NCI-H226 (cell line): Measurements from ENCODE around the gene IL20.

Source experiments
- DNase-seq: peaks from one replicate; pipeline ENCODE4 v3.0.0-alpha.2; 2015

Gene IL20

DNA sequence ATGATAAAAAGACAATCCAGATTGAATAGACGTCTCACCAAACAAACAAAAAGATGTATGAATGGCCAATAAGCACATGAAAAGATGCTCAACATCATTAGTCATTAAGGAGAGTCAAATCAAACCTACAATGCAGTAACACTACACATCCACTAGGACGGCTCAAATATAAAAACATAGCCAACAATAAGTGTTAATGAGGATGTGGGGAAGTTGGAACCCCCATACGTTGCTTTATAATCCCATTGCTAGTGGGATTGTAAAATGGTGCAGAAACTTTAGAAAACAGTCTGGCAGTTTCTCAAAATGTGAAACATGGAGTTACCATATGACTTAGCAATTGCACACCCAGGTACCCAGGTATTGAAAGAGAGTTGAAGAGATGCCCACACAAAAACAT lies 17.1 kb downstream of the IL20 start:
- DNase-seq: no peak

DNA sequence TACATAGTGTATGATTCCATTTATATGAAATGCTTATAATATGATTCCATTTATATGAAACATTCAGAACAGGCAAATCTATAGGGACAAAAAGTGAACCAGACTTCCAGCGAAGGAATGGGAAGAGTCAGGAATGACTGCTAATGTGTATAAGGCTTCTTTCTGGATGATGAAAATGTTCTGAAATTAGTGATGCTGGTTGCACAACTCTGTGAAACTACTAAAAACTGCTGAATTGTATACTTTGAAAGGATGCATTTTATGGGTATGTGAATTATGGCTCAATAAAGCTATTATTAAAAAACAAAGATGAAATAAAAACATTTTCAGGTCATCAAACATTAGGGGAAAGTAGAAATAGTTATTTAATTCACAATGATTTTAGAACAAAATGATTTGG lies 17.7 kb downstream of the IL20 start:
- no peak for DNase-seq

DNA sequence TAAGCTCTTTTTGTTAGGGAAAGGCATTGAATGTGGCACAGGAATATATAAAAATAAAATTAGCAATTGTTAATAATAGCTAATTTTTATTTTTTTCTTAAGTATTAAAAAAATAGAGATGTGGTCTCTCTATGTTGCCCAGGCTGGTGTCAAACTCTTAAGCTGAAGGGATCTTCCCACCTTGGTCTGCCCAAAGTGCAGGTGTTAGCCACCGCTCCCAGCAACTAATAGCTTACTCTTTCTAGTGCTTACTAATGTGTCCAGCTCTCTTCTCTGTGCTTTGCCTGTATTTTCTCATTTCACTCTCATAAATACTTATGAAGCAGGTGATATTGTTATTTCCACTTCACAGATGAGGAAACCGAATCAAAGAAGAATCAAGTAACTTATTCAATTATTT lies 18.5 kb downstream of the IL20 start:
- no peak for DNase-seq

DNA sequence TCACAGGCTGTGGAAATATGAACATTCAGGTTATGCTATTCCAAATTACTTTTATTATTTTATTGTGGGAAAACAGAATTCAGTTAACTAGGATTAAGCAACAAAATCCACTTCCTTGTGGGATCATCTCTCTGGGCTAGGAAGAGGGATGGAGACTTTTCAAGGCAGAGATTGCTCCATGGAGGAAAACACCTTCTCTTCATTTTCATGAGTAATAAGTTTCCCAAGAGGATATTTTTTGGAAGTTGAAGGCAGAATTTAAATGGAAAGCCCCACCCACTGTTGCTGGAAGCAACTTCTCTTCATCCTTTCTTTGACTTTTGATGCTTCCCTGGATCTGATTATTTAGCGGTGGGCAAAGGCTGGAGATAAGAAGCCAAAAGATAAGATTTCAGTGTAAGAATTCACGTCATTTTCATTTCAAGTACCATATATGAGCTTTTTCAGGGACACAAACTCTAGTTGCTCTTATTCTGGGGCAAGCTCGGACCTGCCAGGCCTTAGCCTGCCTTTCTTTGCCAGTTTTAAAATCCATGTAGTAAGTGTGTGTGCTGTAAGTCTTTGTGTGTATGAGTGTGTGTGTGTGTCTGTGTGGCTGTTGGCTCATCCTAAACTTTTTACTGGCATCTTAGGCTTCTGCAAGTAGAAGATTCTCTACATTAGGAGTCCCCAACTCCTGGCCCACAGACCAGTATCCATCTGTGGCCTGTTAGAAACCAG lies 20.1 kb downstream of the IL20 start:
- DNase-seq: peak; percentile 60

DNA sequence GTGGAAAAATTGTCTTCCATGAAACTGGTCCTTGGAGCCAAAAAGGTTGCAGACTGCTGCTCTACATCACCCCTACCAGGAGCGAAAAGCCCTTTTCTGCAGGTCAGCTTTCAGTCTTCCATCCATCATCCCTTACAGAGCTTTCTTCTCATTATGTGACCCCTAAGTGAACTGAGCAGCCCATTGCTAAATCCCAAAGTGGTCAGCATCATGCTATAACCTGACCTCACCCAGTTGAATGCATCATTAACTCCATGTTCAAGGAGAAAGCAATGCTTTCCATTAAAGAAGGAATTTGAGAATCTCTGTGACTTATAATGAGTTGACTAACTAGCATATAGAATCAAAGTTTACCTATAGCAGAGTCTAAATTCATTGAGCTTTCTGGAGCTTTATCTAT lies 21.4 kb downstream of the IL20 start:
- DNase-seq: no peak

DNA sequence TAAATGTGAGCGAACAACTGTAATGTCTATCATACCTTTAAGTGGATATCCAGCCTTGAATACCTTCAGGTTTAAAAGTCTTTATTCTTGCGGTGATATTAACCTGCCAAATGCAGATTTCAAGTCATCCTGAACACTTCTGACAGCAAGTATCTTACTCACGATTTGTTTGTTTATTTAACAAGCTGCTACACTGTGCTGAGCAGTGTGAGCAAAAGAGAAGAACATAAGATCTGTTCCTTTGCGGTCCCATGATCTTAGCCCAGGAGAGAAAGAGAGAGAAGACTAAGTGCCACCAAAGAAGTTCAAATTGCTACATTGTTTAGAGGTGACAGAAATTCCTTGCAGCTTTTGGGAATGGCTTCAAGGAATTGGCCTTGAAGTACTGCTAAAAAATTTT lies 22.3 kb downstream of the IL20 start:
- no peak for DNase-seq

DNA sequence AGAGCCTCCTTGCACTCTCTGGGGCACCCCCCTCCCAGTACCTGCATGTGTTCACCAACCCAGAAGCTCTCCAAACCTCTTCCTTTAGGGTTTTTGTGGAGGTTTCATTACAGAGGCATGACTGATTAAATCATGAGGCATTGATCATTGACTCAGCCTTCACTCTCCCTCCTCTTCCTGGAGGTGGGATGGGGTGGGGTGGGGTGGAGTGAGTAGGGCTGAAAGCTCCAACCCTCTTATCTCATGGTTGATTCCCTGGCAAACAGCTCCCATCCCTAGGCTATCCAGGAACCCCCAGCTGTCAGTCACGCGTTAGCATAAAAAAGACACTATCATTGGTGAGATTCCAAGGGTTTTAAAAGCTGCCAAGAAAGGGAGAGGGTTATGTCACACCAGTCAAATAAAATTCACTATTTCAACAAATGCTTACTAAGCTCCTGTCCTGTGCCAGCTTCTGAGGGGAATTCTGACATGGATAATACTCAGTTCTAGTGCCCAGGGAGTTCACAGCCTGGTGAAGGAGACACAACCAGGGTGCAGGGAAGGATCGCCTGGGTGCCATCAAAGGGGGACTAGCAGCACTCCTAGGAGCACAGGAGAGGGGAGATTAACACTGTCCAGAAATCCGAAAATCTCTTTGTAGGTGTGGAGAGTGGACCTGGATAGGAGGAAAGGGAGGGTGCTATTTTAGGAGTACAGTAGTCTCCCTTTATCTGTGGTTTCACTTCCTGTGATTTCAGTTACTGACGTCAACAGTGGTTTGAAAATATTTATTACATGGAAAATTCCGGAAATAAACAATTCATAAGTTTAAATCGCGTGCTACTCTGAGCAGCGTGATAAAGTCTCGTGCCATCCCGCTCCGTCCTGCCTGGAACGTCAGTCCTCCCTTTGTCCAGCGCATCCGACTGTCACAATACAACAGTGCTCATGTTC lies 25.0 kb downstream of the IL20 start:
- DNase-seq: peak; percentile 98

DNA sequence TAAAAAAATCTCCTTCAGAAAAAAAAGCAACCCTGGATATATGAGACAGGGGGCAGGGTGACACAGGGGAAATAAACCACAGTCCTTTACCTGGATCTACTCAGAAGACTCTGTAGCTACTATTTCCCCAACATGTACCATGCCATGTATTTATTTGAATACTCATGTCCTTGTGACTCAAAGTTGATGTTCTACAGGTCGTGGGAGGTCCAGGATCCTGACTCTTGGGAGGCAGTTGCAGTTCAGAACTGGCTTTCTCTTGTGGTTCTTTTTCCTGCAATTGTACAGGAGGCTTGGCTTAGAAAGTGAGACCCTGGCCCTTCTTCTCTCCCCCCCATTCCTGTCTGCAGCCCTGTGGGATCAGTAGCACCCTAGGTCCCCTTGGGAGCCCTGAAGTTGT lies 26.0 kb downstream of the IL20 start:
- no peak for DNase-seq

DNA sequence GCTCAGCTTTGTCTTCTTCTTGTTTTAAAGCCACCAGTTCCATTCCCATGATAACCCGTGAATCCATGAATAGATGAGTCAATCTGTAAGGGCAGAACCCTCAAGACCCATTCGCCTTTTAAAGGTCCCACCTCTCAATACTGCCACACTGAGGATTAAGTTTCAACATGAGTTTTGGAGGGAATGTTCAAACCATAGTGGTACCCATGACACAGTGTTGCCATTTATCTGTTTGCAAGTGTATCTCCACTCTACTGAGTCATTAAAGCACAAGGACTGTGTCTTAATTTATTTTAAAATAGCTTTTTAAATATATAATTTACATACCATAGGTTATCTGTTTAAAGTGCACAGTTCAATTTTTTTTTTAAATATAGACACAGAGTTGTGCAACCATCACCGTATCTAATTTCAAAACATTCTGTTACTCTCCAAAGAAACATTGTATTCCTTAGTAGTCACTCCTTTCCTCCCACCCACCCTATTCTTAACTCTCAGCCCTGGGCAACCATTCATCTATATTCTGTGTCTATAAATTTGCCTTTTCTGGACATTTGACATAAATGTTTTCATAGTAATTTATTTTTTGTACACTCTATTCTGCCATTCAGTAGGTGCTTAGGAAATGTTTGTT lies 27.0 kb downstream of the IL20 start:
- DNase-seq: peak; percentile 48

DNA sequence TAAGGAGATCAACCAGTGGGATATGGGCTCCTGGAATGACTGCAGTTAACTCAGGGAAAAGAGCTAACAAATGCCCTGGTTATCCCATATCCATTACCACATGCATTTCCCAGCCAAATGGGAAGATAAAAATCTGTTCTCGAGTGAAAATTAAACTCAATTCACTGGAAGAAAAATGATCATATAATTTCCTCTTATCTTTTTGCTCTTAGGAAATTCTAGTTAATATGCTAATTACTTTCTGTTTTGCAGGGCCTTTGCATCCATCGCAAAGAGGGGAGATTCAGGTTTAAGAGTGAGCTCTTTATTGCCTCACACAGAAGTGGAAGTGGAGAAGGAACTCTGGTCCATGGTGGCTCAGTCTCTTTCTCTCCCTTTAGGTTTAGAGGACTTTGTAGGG lies 28.0 kb downstream of the IL20 start:
- DNase-seq: no peak

DNA sequence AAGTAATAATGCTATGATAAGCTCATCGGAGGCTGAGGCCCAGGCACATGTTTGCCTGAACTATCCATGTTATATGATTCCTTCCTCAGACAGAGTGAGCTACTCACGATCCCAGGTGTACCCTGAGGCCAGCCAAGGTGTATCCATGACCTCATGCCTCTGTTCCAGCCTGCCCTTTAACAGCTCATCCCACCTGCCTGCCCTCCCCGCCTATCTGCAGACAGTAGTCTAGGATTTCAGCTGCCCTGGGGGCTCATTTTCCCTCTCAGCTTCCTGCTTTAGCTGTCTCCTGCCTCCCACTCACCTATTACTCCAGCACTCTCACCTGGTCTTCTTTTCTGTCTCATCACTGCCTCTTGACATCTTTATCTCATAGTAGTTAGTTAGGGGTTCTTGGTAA lies 29.9 kb downstream of the IL20 start:
- DNase-seq: no peak

DNA sequence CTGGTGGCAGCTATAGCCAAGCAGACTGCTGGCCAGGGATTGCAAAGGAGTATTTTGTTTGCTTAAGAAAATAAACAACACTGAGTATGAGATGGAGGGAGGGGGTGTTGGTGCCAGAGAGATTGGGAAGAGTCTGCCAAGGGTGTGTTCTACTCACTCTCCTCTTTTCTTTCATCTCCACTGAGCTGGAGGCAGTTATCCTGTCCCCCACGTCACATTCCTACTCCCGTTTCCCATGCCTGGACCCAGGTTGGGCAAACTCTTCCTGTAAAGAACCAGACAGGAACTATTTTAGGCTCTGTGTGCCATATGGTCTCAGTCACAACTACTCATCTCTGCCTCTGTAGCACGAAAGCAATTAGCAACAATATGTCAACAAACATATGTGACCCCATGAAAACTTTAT lies 30.4 kb downstream of the IL20 start:
- DNase-seq: no peak

DNA sequence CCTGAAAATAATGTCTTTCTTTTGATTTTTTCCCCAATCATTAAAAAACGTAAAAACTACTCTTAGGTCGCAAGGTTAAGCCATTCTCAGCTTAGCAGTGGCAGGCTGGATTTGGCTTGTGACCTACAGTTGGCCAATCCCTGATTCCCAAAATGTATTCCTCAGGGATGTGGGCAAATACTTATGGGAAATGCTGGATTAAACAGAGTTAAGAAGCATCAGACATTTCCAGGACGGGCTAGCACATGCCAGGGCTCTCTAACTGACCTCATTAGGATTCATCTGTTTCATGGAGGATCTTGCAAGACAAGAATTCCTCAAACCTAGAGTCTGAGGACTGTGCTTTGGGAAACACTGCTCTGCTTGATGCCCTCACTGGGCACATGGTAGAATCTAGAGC lies 30.8 kb downstream of the IL20 start:
- no peak for DNase-seq

DNA sequence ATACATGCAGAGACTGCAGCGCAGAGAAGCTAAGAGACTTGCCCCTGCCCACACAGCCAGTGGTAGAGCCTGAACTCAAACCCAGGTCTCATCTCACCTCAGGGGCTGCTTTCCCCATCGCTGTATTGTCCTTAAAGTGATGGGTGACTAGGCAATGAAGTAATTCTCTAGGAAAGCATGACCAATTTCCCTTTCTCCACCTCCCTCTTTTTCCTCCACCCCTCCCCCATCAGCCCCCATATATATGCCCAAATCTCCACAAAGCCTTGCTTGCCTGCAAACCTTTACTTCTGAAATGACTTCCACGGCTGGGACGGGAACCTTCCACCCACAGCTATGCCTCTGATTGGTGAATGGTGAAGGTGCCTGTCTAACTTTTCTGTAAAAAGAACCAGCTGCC lies 31.8 kb downstream of the IL20 start, which contains the start of gene IL24:
Gene IL24 (plus strand): TSS at position 269 of the 400 bp plus-strand sequence. CDS start 390 bp downstream, outside the sequence.
- no peak for DNase-seq

DNA sequence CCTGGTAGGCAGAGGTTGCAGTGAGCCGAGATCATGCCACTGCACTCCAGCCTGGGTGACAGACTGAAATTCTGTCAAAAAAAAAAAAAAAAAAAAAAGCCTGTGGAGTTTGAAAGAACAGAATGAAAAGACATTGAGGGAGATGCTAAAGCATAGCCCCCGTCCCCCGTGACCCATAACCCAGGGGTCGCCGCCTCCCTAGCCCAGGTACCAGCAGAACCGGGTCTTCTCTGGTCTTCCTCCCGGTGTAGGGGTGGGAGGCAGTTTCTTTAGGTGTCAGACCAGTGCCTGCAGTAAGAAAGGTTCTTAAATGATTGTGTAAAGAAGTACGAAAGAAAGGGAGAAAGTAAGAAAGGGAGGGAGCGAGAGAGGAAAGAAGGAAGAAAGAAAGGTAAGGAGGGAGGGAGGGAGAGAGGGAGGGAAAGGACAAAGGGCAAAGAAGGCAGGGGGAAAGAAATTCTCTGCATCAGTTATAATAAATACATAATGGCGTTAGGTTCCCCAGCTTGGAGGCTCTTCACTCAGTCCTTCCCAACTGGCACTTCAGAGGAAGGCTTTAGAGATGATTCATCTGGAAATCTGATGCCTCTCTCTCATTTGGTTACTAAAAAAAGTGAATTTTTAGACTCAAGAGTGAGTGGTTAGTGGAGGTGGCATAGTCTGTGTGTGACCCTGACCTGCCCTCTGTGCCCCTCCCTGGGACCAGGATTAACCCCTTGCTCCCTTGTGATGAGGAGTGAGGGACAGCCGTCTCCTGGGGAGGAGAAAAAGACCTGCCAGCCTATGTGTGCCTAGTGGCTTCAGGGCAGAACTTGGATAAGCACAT lies 32.9 kb downstream of the IL20 start:
- peak; percentile 70 for DNase-seq

DNA sequence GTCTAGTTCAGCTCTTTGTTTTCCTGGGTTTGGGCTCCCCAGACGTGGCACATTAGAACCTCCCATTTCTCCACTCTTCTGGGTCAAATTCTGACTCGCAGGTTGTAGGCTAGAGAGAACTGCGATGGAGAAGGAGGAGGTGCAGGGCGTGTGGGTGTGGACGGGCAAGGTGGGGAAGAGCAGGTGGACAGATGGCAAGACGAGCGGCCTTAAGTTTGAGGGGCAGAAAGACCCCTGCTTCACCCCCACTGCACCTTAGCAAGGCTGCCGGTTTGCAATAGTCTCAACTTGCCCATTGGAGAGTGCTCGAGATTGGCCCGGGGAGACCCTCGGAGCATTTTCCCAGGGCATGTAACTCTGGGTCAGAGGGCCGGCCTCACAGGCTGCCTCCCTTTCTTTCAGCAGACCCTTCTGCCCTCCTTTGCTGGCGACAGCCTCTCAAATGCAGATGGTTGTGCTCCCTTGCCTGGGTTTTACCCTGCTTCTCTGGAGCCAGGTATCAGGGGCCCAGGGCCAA lies 33.5 kb downstream of the IL20 start:
- no peak for DNase-seq

DNA sequence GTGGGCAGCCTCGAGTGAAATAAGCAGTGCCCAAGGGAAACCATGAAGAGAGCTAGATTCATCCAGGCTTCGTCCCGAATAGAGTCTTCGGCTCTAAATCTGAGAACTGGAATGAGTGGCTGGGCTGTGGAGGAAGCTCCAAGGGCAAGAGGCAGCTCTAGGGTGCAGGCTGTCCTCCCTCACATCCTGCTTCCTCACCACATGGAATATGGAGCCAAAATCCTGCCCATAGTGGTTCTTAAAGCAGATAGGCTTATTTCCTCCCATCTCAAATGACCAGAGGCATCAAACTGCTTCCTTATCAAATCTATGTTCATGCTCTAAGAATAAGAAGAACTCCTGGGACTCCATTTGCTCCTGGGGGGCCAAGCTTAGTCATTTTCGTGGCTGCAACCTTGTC lies 34.3 kb downstream of the IL20 start:
- peak; percentile 86 for DNase-seq

DNA sequence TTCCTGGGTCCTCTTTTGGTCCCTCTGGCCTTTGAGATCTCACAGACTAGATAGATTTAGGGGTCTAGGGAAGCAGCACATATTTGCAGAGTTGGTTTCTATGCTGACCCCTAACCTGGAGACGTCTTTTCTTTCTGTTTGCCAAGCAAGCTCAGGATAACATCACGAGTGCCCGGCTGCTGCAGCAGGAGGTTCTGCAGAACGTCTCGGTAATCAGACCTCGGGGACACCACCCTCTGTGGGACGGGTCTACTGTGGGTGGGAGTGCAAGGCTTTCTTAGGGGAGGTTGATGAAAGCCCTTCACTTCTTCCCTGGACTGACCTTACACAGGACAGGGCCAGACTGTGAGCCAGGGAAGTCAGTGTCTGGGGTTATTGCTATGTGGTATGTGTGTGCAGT lies 34.7 kb downstream of the IL20 start:
- no peak for DNase-seq

DNA sequence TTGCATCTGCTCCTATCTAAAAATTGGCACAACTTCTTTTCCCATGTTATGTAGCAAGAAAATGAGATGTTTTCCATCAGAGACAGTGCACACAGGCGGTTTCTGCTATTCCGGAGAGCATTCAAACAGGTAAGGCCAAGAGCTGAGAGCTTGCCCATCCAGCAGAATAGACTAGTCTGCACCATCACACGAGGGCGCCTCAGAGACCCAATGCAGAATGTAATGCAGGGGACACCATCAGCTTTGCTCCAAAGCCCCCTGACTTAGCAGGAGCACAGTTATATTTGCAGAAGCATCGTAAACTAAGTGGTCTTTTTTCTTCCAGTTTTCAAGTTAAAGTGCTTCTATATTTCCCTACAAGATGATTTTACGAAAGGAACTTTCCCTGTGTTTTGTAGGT lies 36.5 kb downstream of the IL20 start:
- DNase-seq: no peak

DNA sequence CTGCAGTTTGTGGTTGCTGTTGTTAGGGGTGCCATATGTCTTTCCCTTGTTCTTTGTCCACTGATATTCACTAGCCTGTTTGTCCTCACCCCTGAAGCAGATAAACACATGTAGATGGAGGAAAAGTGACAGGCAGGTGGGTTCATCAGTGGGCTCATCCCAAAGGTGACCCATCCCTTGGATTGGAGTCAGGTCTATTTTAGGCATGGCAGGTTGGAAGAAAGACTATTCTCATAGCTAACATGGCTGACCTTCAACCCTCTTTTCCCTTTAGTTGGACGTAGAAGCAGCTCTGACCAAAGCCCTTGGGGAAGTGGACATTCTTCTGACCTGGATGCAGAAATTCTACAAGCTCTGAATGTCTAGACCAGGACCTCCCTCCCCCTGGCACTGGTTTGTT lies 37.3 kb downstream of the IL20 start:
- no peak for DNase-seq

DNA sequence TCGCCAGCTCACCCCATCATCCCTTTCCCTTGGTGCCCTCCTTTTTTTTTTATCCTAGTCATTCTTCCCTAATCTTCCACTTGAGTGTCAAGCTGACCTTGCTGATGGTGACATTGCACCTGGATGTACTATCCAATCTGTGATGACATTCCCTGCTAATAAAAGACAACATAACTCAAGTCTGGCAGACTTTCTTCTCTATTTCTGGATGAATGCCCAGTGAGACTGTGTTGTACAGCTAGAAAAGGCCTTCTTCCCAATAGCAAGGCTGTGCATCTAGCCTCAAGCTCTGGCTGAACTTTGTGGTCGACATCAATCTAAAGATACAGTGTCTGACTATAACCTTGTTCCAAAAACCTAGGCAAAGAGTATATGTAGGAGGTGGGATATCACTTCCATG lies 38.3 kb downstream of the IL20 start:
- DNase-seq: no peak

DNA sequence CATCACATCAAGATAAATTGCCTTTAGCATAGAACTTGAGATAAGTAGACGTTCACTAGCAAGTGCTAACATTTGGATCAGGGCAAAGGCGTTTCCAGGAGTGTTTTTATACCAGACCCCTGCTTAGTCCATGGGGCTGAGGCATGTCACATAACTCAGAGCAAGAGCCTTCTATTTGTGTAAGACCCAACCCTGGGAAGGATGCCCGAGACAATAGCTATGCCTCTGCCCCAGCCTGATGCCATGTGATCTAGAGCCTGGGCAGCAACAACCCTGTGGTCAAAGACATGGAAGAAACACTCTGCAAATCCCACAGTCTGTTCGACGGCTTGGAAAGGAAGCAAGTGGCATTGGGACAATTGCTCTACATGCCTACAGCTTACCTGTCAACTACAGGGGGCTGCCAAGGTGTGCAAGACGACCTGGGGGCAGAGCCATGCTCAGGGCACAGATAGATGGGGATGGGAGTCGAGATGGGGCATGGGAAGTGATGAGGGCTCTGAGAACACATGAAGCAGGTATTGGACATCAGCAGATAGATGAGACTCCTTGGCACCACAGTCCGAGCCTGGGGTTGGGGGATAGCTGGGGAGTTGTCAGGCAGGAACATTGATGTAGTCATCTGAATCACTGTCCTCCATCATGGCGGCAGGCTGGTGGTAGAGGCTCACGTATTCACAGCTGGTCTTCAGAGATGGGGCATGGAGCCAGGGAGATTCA lies 39.2 kb downstream of the IL20 start:
- DNase-seq: no peak
